HCT116 (cell line): ENCODE results near the gene CBX4. TPM values are rescaled to one million over a fixed set of nuclear protein-coding genes. Genes with fewer than 3 reads are reported as not detected.

Experiments used
- ATAC-seq: fragments of 200-7000 bp; cut with Tn5 transposase; 2 replicates; pipeline ENCODE4 v1.9.1; 2020; ENCODE audit warnings: mild to moderate bottlenecking, moderate library complexity
- BruUV-seq: library from RNA; stranded (reverse); fragments of 400-500 nt; replicated peaks from 2 replicates; lab custom pipeline; 2021; lab: Mats Ljungman, UMichigan
- CTCF ChIA-PET: fragments of 300-600 bp; sonication (Branson Sonifier 250); formaldehyde crosslinking; loops from one replicate; lab custom pipeline; 2021; ENCODE audit warnings: antibody characterized with exemption; lab: Charles Lee
- POLR2A ChIA-PET: fragments of 300-600, 350-600 bp; sonication (Branson Sonifier 250); formaldehyde crosslinking; loops from one replicate; lab custom pipeline; 2021; ENCODE audit warnings: antibody characterized with exemption; lab: Charles Lee
- RAD21 ChIA-PET, 2 experiments: fragments of 300-600 bp; sonication (Branson Sonifier 250); formaldehyde crosslinking; loops; one replicate each; lab custom pipeline; 2023; ENCODE audit warnings: low total read pairs in 2 of 2; ENCODE audit not compliant: uncharacterized antibody in 2 of 2, unreplicated experiment in 2 of 2, low non-redundant PET in 1 of 2; lab: Charles Lee
- DNase-seq: peaks from one replicate; pipeline ENCODE4 v3.0.0-alpha.2; 2010; ENCODE audit warnings: low read depth, low spot score
- H2AFZ ChIP-seq: fragments of 200-600 bp; shearing (Covaris generic), sonication (generic); 2 replicates; pipeline ENCODE4 v1.6.1; 2017; ENCODE audit warnings: low read depth, mixed run types, mixed read lengths, antibody characterized with exemption, low read length; ENCODE audit not compliant: poor library complexity, severe bottlenecking
- H3K27ac ChIP-seq: 2 replicates; pipeline ENCODE4 v1.5.1; 2012; ENCODE audit warnings: low read depth, low read length
- H3K27me3 ChIP-seq: fragments of 200-600 bp; sonication (generic); 2 replicates; pipeline ENCODE4 v1.6.1; 2016; ENCODE audit warnings: mixed run types, low read length, mixed read lengths; ENCODE audit not compliant: insufficient read depth
- H3K36me3 ChIP-seq, 2 experiments: fragments of 200-500 bp in 1 of 2; fragments of 200-600 bp in 1 of 2; sonication (Bioruptor generic) in 1 of 2; sonication (generic) in 1 of 2; 2 replicates each; pipeline versions ENCODE4 v1.5.1 to v1.6.1; 2014 to 2016; ENCODE audit warnings: low read length in 2 of 2, inconsistent platforms in 1 of 2, mixed read lengths in 1 of 2, mixed run types in 1 of 2; ENCODE audit not compliant: insufficient read depth in 2 of 2, control insufficient read depth in 1 of 2
- H3K4me1 ChIP-seq, 2 experiments: fragments of 200-600 bp in 1 of 2; sonication (generic) in 1 of 2; 2 replicates each; pipeline versions ENCODE4 v1.5.1 to v1.6.1; 2012 to 2017; ENCODE audit warnings: low read length in 2 of 2, inconsistent platforms in 1 of 2, mild to moderate bottlenecking in 1 of 2, mixed read lengths in 1 of 2, mixed run types in 1 of 2, moderate library complexity in 1 of 2; ENCODE audit not compliant: insufficient read depth in 2 of 2, control insufficient read depth in 1 of 2
- H3K4me2 ChIP-seq: fragments of 200-600 bp; sonication (generic); 2 replicates; pipeline ENCODE4 v1.6.1; 2017; ENCODE audit warnings: mixed run types, low read length, mixed read lengths
- H3K4me3 ChIP-seq, 2 experiments: fragments of 200-600 bp in 1 of 2; sonication (generic) in 1 of 2; replicated peaks in 1 of 2; 2 replicates each; pipeline ENCODE4 v1.5.1; 2011 to 2016; ENCODE audit warnings: low read length in 2 of 2, control low read depth in 1 of 2, low read depth in 1 of 2, mild to moderate bottlenecking in 1 of 2, mixed read lengths in 1 of 2, mixed run types in 1 of 2
- H3K79me2 ChIP-seq: fragments of 200-600 bp; sonication (generic); 2 replicates; pipeline ENCODE4 v1.6.1; 2017; ENCODE audit warnings: mild to moderate bottlenecking, mixed run types, low read length, moderate library complexity, mixed read lengths; ENCODE audit not compliant: insufficient read depth
- H3K9ac ChIP-seq: fragments of 200-600 bp; sonication (generic); 2 replicates; pipeline ENCODE4 v1.6.1; 2016; ENCODE audit warnings: low read length, mixed read lengths
- H3K9me2 ChIP-seq: fragments of 200-600 bp; sonication (generic), shearing (Covaris generic); 2 replicates; pipeline ENCODE4 v1.6.1; 2017; ENCODE audit warnings: mixed run types, mild to moderate bottlenecking, moderate library complexity; ENCODE audit not compliant: insufficient read depth
- H3K9me3 ChIP-seq, 2 experiments: fragments of 200-500 bp in 1 of 2; fragments of 200-600 bp in 1 of 2; sonication (Bioruptor generic) in 1 of 2; sonication (generic) in 1 of 2; 2 replicates each; pipeline ENCODE4 v1.6.1; 2014 to 2017; ENCODE audit warnings: low read length in 2 of 2, mixed read lengths in 2 of 2, inconsistent platforms in 1 of 2, low read depth in 1 of 2, mild to moderate bottlenecking in 1 of 2, mixed run types in 1 of 2, moderate library complexity in 1 of 2; ENCODE audit not compliant: control insufficient read depth in 1 of 2, insufficient read depth in 1 of 2
- H4K20me1 ChIP-seq: fragments of 200-600 bp; sonication (generic), shearing (Covaris generic); 2 replicates; pipeline ENCODE4 v1.6.1; 2017; ENCODE audit warnings: mixed run types, mild to moderate bottlenecking, moderate library complexity; ENCODE audit not compliant: insufficient read depth
- CEBPB ChIP-seq: IDR thresholded peaks from 2 replicates; pipeline ENCODE4 v1.6.1; 2012; ENCODE audit warnings: low read depth
- FOSL1 ChIP-seq: IDR thresholded peaks from 2 replicates; pipeline ENCODE4 v1.6.1; 2012; ENCODE audit warnings: low read depth
- POLR2A ChIP-seq: IDR thresholded peaks from 2 replicates; pipeline ENCODE4 v1.7.0; 2011; ENCODE audit warnings: borderline replicate concordance; ENCODE audit not compliant: insufficient read depth, insufficient read length; ENCODE audit errors: extremely low read depth
- POLR2AphosphoS5 ChIP-seq: IDR thresholded peaks from 2 replicates; pipeline ENCODE4 v1.6.1; 2011; ENCODE audit warnings: mild to moderate bottlenecking, low read depth, low read length, moderate library complexity
- ZFX ChIP-seq: fragments of 450-650 bp; IDR thresholded peaks from 2 replicates; pipeline ENCODE4 v1.6.1; 2017
- ZNF274 ChIP-seq: fragments of 200-500 bp; sonication (Bioruptor generic); IDR thresholded peaks from 2 replicates; pipeline ENCODE4 v1.6.1; 2014; ENCODE audit warnings: mild to moderate bottlenecking, low read depth, low read length, inconsistent platforms
- intact Hi-C: fragments of 100-400 bp; cut with micrococcal nuclease; formaldehyde crosslinking; loops from 2 replicates; pipeline ENCODE4 v1.10.0; 2022
- total RNA-seq: library from RNA; stranded (reverse); gene quantifications from one replicate; pipeline ENCODE4 v1.2.1, GENCODE V29; 2021; ENCODE audit not compliant: unreplicated experiment
- TF ChIP-seq, protein P1 (sequence below): IDR thresholded peaks from 2 replicates; pipeline ENCODE4 v1.6.1; 2011; ENCODE audit warnings: mild to moderate bottlenecking, low read length, moderate library complexity; ENCODE audit not compliant: insufficient replicate concordance; ENCODE audit errors: extremely low read depth

The CBX4 gene
- total RNA-seq, 1 experiment from 2014 or later: 60.9 TPM

- H3K4me1 ChIP-seq: peaks cover 50 to 64% of the 10 kb centered on the region in 2 experiments
- no peaks in the 10 kb centered on the region for H3K9me2 ChIP-seq
- H3K9me3 ChIP-seq: no peaks in the 10 kb centered on the region
- CTCF ChIA-PET: interaction anchor here (6.0 kb wide), 1 partner anchor 8 kb away, joined by 67 read pairs; the partner anchor contains the start of gene CBX4
- H3K27ac ChIP-seq: no peak overlapping the region
- H3K4me3 ChIP-seq: no peak overlapping the region
- no peaks in the 10 kb centered on the region for H3K36me3 ChIP-seq
- no peak overlapping the region for H2AFZ ChIP-seq
- H4K20me1 ChIP-seq: no peaks in the 10 kb centered on the region
- H3K27me3 ChIP-seq: no peaks in the 10 kb centered on the region
- POLR2A ChIA-PET: interaction anchor here (7.5 kb wide), 1 partner anchor 9 kb away, joined by 73 read pairs; the partner anchor contains the start of gene CBX4
- H3K79me2 ChIP-seq: no peaks in the 10 kb centered on the region
- TF ChIP-seq FOSL1 (no peak), POLR2AphosphoS5 (no peak), CEBPB (no peak), ZNF274 (no peak), ZFX (no peak), POLR2A (no peak)
- TF ChIP-seq, protein P1, sequence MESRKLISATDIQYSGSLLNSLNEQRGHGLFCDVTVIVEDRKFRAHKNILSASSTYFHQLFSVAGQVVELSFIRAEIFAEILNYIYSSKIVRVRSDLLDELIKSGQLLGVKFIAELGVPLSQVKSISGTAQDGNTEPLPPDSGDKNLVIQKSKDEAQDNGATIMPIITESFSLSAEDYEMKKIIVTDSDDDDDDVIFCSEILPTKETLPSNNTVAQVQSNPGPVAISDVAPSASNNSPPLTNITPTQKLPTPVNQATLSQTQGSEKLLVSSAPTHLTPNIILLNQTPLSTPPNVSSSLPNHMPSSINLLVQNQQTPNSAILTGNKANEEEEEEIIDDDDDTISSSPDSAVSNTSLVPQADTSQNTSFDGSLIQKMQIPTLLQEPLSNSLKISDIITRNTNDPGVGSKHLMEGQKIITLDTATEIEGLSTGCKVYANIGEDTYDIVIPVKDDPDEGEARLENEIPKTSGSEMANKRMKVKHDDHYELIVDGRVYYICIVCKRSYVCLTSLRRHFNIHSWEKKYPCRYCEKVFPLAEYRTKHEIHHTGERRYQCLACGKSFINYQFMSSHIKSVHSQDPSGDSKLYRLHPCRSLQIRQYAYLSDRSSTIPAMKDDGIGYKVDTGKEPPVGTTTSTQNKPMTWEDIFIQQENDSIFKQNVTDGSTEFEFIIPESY: no peak
- H3K4me2 ChIP-seq: no peak overlapping the region
- DNase-seq (no peak), ATAC-seq (no peak)
- no peak overlapping the region for H3K9ac ChIP-seq
- RAD21 ChIA-PET: no interaction called here
- BruUV-seq: no TSS peak
- intact Hi-C loops: no loop called here
Observed at GRCh38 chr17:79848370-79848766, 9.1 kb upstream of the CBX4 start.
